HepG2 (cell line): ENCODE measurements around the gene STRN3. TPM values are rescaled to one million over a fixed set of nuclear protein-coding genes. Genes with fewer than 3 reads are reported as not detected.

ENCODE experiments used
- ATAC-seq: fragments of 200-7000 bp; cut with Tn5 transposase; 3 replicates; pipeline ENCODE4 v1.9.1; 2020; ENCODE audit warnings: mild to moderate bottlenecking, moderate library complexity
- BruUV-seq: library from RNA; stranded (reverse); fragments of 400-500 nt; replicated peaks from 2 replicates; lab custom pipeline; 2021; lab: Mats Ljungman, UMichigan
- CTCF ChIA-PET: fragments of 300-600 bp; formaldehyde crosslinking; extraction: SDS; loops from one replicate; lab custom pipeline; 2021; ENCODE audit warnings: low total read pairs, inconsistent platforms, low intra/inter-chr PET ratio; lab: Yijun Ruan, JAX
- POLR2A ChIA-PET: fragments of 350-600 bp; sonication (Branson Sonifier 250); formaldehyde crosslinking; loops from one replicate; lab custom pipeline; 2020; ENCODE audit warnings: antibody characterized with exemption, inconsistent platforms; lab: Yijun Ruan, JAX
- DNase-seq: peaks from one replicate; pipeline ENCODE4 v3.0.0-alpha.2; 2015; ENCODE audit warnings: low spot score
- FAIRE-seq: peaks from 3 replicates; lab custom pipeline; 2011; peaks lifted over from hg19 to GRCh38; lab: Jason Lieb, UNC
- H2AFZ ChIP-seq: one replicate; pipeline ENCODE4 v1.6.1; 2011; ENCODE audit warnings: low read length, inconsistent platforms
- H3K27ac ChIP-seq: fragments of 300-600 bp; 3 replicates; pipeline ENCODE4 v1.8.0; 2011; ENCODE audit warnings: mixed run types, mild to moderate bottlenecking, mixed read lengths, low read length, inconsistent platforms; ENCODE audit not compliant: insufficient read depth; ENCODE audit errors: extremely low read length
- H3K27me3 ChIP-seq, 2 experiments: fragments of 200-600 bp in 1 of 2; 2 replicates in 1 of 2; 3 replicates in 1 of 2; pipeline versions ENCODE4 v1.6.0 to v1.8.0; 2011; ENCODE audit warnings: low read length in 2 of 2, mild to moderate bottlenecking in 2 of 2, moderate library complexity in 2 of 2, inconsistent platforms in 1 of 2; ENCODE audit not compliant: insufficient read depth in 2 of 2, control insufficient read depth in 1 of 2
- H3K36me3 ChIP-seq, 2 experiments: fragments of 200-600 bp in 1 of 2; replicated peaks in 1 of 2; 2 replicates in 1 of 2; 3 replicates in 1 of 2; pipeline versions ENCODE4 v1.5.1 to v1.8.0; 2011; ENCODE audit warnings: low read length in 2 of 2, inconsistent platforms in 1 of 2; ENCODE audit not compliant: insufficient read depth in 2 of 2, control insufficient read depth in 1 of 2
- H3K4me1 ChIP-seq: 2 replicates; pipeline ENCODE4 v1.5.1; 2012; ENCODE audit warnings: low read length, inconsistent platforms; ENCODE audit not compliant: insufficient read depth
- H3K4me2 ChIP-seq: 2 replicates; pipeline ENCODE4 v1.6.0; 2011; ENCODE audit warnings: low read depth, low read length, inconsistent platforms
- H3K4me3 ChIP-seq, 3 experiments: fragments of 200-600 bp in 1 of 3; sonication (generic), shearing (Covaris generic) in 1 of 3; replicated peaks in 1 of 3; 2 replicates each; pipeline ENCODE4 v1.5.1; 2011 to 2016; ENCODE audit warnings: low read length in 3 of 3, inconsistent platforms in 2 of 3, low read depth in 2 of 3, mild to moderate bottlenecking in 2 of 3, control low read depth in 1 of 3, mixed read lengths in 1 of 3; ENCODE audit not compliant: insufficient read depth in 1 of 3
- H3K79me2 ChIP-seq: one replicate; pipeline ENCODE4 v1.6.1; 2011; ENCODE audit warnings: low read length, inconsistent platforms; ENCODE audit not compliant: insufficient read depth
- H3K9ac ChIP-seq: 2 replicates; pipeline ENCODE4 v1.6.0; 2011; ENCODE audit warnings: mild to moderate bottlenecking, low read depth, low read length, inconsistent platforms; ENCODE audit not compliant: insufficient read depth
- H3K9me3 ChIP-seq: 2 replicates; pipeline ENCODE4 v1.5.1; 2012; ENCODE audit warnings: mild to moderate bottlenecking, low read length
- H4K20me1 ChIP-seq: 2 replicates; pipeline ENCODE4 v1.6.0; 2011; ENCODE audit warnings: inconsistent platforms, mild to moderate bottlenecking, low read length, moderate library complexity; ENCODE audit not compliant: insufficient read depth
- GMEB1 ChIP-seq: sonication (generic); formaldehyde crosslinking; IDR thresholded peaks from 2 replicates; pipeline ENCODE4 v1.5.1; 2020; ENCODE audit warnings: missing genetic modification reagents, mild to moderate bottlenecking, borderline replicate concordance
- KAT2B ChIP-seq: fragments of 150-350 bp; IDR thresholded peaks from 2 replicates; pipeline ENCODE4 v1.6.1; 2014; ENCODE audit warnings: low read depth, low read length, borderline replicate concordance
- KAT7 ChIP-seq: IDR thresholded peaks from 2 replicates; pipeline ENCODE4 v1.6.1; 2018; ENCODE audit warnings: borderline replicate concordance, missing compliant biosample characterization
- KDM2A ChIP-seq: sonication (generic); formaldehyde crosslinking; IDR thresholded peaks from 2 replicates; pipeline ENCODE4 v1.4.0; 2020; ENCODE audit warnings: low read depth, missing genetic modification reagents, borderline replicate concordance
- LRRFIP1 ChIP-seq: sonication (generic); formaldehyde crosslinking; conservative IDR thresholded peaks from 2 replicates; pipeline ENCODE4 v1.4.0; 2020; ENCODE audit warnings: missing genetic modification reagents
- MIER3 ChIP-seq: IDR thresholded peaks from 2 replicates; pipeline ENCODE4 v1.6.1; 2016; ENCODE audit warnings: missing compliant biosample characterization, borderline replicate concordance
- PHB2 ChIP-seq: fragments of 450-650 bp; IDR thresholded peaks from 2 replicates; pipeline ENCODE4 v1.6.1; 2018; ENCODE audit not compliant: partially characterized antibody
- SP140L ChIP-seq: sonication (generic); formaldehyde crosslinking; IDR thresholded peaks from 2 replicates; pipeline ENCODE4 v1.4.0; 2020; ENCODE audit warnings: missing genetic modification reagents, borderline replicate concordance
- ZNF18 ChIP-seq: sonication (generic); formaldehyde crosslinking; IDR thresholded peaks from 2 replicates; pipeline ENCODE4 v1.8.0; 2022; ENCODE audit warnings: mild to moderate bottlenecking, missing genetic modification reagents; ENCODE audit not compliant: insufficient replicate concordance
- ZNF317 ChIP-seq: sonication (generic); formaldehyde crosslinking; IDR thresholded peaks from 2 replicates; pipeline ENCODE4 v1.5.0; 2020; ENCODE audit warnings: mild to moderate bottlenecking, missing genetic modification reagents
- WGBS: methylation state at CpG from one replicate; pipeline ENCODE4 v1.1.6; 2017; ENCODE audit warnings: low lambda C conversion rate; 5-methylcytosine and 5-hydroxymethylcytosine counted together
- in situ Hi-C: cut with HindIII; loops from 2 replicates; pipeline ENCODE4 v1.10.0; 2017; ENCODE audit warnings: low pct_unique_long_range_greater_than_20kb; ENCODE audit not compliant: extremely low pct_ligation_motif_present
- intact Hi-C: fragments of 100-400 bp; cut with micrococcal nuclease; formaldehyde crosslinking; loops from one replicate; pipeline ENCODE4 v1.10.0; 2022; ENCODE audit not compliant: unreplicated experiment
- polyA plus RNA-seq, 8 experiments: library from polyadenylated mRNA; depleted of rRNA in 3 of 8; stranded (reverse) in 7 of 8; unstranded in 1 of 8; fragments of >200 nt; fragmentation: Illumina TruSeq in 4 of 8; extraction: Trizol in 4 of 8; gene quantifications; 2 replicates each; pipeline versions ENCODE4 v1.2.1 to v1.2.3, GENCODE V29; 2011 to 2016; ENCODE audit warnings: low read depth in 4 of 8, missing spikeins in 1 of 8, mixed read lengths in 1 of 8; ENCODE audit not compliant: insufficient read depth in 1 of 8
- total RNA-seq, 5 experiments: library from RNA; depleted of rRNA; stranded (reverse); fragments of >200 nt; fragmentation: Illumina TruSeq; extraction: Trizol; gene quantifications; 2 replicates each; pipeline ENCODE4 v1.2.3, GENCODE V29; 2016; ENCODE audit warnings: low read depth in 1 of 5

The STRN3 gene
- total and polyA plus RNA-seq, 2 of the 13 experiments (the other 11 are each of a cell fraction or from before 2014, with no cell fraction given): 49.4 to 123 TPM

- TF ChIP-seq KDM2A (CRISPR knock-in tag) (no peak), ZNF317 (CRISPR knock-in tag) (no peak), KAT7 (peak; percentile 50; the same call in 1 of the 2 replicates), MIER3 (CRISPR knock-in tag) (no peak)
Measured at GRCh38 chr14:31026077-31026449, at the start of gene STRN3 (continued).

- ATAC-seq: no peak
- intact Hi-C loops (no loop called here), in situ Hi-C loops (no loop called here)
- Histone ChIP-seq H3K27me3 (no peaks in the 10 kb centered on the region), H3K27ac (no peak overlapping the region), H3K4me2 (no peak overlapping the region), H4K20me1 (no peaks in the 10 kb centered on the region), H2AFZ (no peak overlapping the region), H3K4me1 (no peaks in the 10 kb centered on the region), H3K36me3 (peaks cover 1 to 6% of the 10 kb centered on the region in 2 experiments; a peak in 1 of 5 replicates), H3K79me2 (no peaks in the 10 kb centered on the region), H3K9me3 (no peaks in the 10 kb centered on the region), H3K9ac (no peak overlapping the region), H3K4me3 (no peak overlapping the region)
- no peak for TF ChIP-seq ZNF18
- no peak for TF ChIP-seq LRRFIP1 (CRISPR knock-in tag)
- no peak for TF ChIP-seq GMEB1 (CRISPR knock-in tag)
- TF ChIP-seq PHB2: peak; percentile 34
- no peak for TF ChIP-seq KAT2B
- TF ChIP-seq SP140L (CRISPR knock-in tag): no peak
- no peak for DNase-seq
- ChIA-PET CTCF (no interaction called here), POLR2A (interaction anchor here (0.6 kb wide), 2 partner anchors 22 to 34 kb away, joined by 3 read pairs; no protein-coding TSS in a partner anchor)
- BruUV-seq: no TSS peak
- WGBS: 95% methylated on average over 2 of the region's 2 CpGs
- no peak for FAIRE-seq
Measured at GRCh38 chr14:31075144-31075543, 49.0 kb upstream of the STRN3 start.
